ENCODE data around the gene KNDC1.
A peak's percentile ranks its signal among the peaks of the same experiment; 100 is the strongest.
"Not testable (repeated sequence)": the region's sequence is repeated elsewhere in the genome, so short reads cannot be mapped to it uniquely, and the experiment has no call there.

KNDC1 gene

DNA sequence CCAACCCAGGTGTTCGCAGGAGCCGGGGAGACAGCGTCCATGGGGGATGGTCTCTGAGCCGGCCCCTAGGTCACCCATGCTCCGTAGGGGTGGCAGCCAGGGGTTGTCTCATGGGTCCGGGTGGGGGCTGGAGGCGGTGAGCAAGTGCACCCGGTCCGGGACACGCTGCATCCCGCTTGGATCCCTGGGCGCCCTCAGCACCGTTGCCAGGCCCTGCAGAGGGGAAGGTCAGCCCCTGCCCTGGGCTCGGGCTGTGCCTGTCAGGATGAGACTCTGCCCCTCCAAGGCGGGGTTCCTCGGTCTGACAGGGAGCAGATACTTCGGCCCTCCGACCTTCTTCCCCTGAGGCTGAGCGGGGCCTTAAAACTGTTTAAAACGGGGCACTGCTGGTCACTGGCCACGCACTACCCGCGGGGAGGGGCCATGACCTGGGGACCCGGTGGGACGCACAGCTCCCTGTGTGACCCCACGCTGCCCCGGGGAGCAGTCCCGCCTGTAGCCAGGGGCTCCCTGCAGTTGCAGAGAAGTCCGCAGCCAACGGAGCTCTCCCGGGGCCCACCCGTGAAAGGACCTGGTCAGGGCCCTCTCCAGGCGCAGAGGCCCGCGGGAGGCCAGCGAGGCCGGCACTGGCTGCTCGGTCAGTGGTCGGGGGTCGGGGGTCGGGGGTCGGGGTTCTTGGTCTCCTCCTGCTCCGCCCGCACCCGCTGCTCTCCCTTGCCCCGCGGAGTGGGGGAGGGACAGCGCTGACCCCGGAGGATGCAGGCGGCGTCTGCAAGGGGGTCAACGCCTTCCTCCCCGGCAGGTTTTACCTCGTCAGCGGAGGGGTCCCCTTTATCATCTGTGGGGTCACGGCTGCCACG lies 33.4 kb upstream of the KNDC1 start:
- no peak for DNase-seq (ENCODE audit: insufficient read length, low spot score)
- no peak for FAIRE-seq

DNA sequence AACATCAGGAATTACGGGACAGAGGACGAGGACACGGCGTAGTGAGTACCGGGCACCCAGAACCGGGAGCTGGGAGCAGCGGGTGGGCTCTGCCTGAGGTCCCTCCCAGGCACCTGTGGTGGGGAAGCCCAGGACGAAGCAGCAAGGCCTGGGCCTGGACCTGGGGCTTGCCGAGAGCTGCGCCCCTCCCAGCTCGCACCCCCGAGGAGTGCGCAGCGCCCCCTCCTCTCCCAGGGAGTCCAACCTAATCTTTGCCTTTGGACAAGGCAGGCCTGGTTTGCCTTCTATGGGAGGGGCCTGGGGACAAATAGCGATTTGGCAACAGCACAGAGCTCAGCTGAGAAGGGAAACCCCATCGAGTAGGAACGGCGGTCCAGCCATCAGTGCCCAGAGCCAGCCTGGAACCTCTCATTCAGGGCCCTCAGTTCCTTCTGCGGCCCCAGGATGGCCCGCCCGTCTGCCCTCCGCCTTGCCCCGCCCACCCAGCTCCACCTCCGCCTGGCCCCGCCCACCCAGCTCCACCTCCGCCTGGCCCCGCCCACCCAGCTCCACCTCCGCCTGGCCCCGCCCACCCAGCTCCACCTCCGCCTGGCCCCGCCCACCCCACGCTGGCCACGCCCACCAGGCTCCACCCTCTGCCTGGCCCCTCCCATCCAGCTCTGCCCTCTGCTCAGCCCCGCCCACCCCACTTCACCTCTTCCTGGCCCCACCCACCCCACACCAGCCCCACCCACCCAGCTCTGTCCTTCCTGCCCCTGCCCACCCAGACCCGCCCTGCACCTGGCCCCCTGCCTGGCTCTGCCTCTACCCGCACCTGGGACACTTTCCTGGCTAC lies 32.5 kb upstream of the KNDC1 start:
- FAIRE-seq (no peak), DNase-seq (ENCODE audit: insufficient read length, low spot score) (no peak)

DNA sequence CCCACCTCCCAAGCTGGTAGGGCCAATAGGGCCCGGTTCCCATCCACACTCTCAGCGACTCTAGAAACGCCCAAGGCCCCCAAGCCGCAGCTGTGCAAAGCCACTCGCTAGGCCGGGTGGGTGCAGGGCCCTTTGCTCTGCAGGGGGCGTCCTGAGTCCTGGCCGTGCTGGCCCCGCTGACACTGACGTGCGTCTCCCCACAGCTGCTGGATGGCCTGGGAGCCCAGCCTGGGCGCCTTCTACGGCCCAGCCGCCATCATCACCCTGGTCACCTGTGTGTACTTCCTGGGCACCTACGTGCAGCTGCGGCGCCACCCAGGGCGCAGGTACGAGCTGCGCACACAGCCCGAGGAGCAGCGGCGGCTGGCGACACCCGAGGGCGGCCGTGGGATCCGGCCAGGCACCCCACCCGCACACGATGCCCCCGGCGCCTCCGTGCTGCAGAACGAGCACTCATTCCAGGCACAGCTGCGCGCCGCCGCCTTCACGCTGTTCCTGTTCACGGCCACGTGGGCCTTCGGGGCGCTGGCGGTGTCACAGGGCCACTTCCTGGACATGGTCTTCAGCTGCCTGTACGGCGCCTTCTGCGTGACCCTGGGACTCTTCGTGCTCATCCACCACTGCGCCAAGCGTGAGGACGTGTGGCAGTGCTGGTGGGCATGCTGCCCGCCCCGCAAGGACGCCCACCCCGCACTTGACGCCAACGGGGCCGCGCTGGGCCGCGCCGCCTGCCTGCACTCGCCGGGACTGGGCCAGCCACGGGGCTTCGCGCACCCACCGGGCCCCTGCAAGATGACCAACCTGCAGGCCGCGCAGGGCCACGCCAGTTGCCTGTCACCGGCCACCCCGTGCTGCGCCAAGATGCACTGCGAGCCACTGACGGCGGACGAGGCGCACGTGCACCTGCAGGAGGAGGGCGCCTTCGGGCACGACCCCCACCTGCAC lies 31.6 kb upstream of the KNDC1 start:
- FAIRE-seq (no peak), DNase-seq (ENCODE audit: insufficient read length, low spot score) (no peak)

DNA sequence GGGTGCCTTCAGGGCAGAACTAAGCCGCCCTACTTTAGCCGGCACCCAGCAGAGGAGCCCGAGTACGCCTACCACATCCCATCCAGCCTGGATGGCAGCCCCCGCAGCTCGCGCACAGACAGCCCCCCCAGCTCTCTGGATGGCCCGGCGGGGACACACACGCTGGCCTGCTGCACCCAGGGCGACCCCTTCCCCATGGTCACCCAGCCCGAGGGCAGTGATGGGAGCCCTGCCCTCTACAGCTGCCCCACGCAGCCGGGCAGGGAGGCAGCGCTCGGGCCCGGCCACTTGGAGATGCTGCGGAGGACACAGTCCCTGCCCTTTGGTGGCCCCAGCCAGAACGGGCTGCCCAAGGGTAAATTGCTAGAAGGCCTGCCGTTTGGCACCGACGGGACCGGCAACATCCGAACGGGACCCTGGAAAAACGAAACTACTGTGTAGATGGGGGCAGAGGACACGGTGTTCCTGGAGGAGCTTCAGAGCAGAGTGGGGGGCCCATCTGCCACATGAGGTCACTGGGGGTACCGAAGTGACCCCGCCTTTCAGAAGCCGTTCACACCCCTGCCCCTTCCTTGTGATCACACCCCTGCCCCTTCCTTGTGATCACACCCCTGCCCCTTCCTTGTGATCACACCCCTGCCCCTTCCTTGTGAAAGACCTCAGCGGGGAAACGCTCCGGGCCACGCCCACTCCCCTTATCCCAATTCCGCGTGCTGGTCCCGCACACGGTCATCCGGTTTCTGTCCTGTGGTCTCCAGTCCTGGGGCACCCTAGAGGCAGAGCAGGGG lies 30.8 kb upstream of the KNDC1 start:
- FAIRE-seq = no peak
- no peak for DNase-seq (ENCODE audit: insufficient read length, low spot score)

DNA sequence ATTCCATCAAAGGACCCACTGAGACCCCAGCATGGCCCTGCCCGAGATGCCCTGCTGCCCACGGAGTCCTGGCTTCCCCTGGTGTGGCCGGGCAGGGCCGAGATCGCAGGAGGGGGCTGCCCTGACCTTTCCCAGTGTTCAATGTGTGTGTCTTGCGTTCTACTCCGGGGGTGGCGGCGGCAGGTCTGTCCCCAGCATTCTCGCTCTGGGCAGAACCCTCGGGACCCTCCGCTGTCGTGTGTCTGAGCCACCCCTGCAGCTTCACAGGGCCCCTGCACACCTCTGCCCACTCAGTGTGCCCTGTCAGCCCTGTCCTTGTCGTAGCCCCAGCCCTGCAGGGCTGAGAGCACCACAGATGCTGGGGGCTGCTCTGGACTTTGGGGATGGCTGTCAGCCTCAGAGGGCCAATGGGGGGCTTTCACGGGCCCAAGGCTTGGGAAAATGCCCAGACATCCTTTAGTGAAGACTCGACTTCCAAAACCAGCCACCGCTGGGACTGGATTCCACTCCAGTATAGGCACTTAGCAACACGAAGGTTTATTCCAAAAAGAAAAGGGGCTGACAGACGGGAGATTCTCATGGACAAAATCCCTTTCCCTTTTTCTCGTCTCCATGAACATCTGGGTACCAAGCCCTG lies 30.0 kb upstream of the KNDC1 start:
- no peak for DNase-seq (ENCODE audit: insufficient read length, low spot score)
- no peak for FAIRE-seq

DNA sequence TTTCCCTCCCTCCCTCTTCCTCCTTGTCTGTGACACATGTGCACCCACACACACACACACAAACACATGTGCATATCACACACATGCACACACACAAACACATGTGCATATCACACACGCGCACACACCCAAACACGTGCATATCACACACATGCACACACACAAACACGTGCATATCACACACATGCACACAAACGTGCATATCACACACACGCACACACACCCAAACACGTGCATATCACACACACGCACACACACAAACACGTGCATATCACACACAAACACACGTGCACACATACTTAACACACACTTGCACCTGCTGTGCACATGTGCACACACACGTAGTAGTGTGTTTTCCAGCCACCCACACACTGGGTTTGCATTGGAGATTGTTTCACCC lies 29.4 kb upstream of the KNDC1 start:
- FAIRE-seq = peak; percentile 54
- DNase-seq (ENCODE audit: insufficient read length, low spot score) = no peak

DNA sequence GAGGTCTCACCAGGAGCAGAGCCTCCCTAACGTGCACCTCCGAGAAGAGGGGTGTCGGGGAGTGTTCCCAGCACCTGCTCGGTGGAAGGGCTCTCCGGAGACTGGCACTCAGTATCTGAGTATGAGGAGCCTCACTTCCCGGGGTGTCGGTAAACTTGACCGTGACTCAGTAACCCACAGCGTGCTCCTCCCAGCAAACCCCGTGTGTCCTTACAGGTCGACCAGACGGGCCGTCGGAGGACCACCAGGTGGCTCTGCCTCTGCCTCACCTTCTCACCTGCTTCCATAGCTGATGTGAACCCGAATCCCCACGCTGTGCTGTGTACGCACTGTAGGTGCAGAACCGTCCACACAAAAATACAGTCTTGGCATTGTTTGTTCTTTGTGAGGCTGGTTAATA lies 29.0 kb upstream of the KNDC1 start:
- no peak for FAIRE-seq

DNA sequence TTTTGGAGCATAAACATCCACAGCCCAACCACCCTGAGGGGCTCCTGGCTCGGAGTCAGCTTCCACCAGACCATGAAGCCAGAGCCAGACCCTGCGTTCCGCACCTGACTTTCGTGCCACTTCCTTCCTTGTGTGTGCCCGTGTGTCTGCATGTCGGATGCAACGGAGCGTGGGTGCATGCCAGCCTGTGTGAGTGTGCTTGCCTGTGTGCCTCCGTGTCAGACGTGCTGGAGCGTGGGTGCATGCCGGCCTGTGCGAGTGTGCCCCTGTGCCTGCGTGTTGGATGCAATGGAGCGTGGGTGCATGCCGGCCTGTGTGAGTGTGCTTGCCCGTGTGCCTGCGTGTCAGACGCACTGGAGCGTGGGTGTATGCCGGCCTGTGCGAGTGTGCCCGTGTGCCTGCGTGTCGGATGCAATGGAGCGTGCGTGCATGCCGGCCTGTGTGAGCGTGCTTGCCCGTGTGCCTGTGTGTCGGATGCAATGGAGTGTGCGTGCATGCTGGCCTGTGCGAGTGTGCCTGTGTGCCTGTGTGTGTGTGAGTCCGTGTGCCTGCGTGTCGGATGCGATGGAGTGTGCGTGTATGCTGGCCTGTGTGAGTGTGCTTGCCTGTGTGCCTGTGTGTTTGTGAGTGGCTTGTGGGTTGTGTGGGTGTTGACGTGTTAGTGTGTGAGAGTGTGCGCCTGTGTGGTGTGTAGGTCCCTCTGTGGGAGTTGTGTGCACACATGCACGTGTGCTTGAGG lies 28.1 kb upstream of the KNDC1 start:
- DNase-seq (ENCODE audit: insufficient read length, low spot score) (no peak), FAIRE-seq (no peak)

More for the DNA sequence above, 29.0 kb upstream of the KNDC1 start:
- DNase-seq (ENCODE audit: insufficient read length, low spot score) = no peak

DNA sequence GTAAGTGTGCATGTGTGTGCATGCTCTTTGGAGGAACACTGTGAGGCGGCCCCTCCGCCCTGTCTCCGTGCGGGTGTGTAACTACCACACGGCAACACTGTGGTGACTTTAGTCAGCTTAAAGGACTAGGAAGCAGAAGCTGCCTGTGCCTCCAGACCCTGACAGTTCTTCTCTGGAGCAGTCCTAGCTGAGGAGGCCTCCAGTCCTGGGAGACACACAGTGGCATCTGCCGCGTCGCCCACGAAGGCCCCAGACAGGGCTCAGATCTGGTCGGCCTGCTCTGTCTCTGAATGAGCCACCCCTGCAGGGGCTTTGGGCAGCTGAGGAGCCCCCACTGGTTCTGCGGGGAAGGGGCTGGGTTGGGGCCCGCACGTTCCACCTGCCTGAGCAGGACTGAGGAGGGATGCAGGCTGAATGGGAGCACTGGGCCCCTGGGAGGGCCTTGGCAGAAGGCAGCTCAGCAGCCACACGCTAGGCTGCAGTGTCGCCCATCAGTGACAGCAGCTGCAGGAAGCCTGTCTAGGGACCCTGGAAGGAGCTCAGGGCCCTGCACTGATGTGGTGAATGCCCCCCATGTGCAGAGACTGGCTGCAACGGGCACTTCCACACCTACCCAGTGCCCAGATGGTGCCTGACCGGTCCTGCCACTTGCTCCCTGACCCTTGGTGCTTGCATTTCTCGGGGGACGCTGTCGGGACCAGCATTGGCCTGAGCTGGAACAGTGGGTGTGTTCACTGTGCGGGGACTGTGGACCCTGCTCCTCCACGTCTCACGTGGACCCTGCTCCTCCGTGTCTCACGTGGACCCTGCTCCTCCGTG lies 27.3 kb upstream of the KNDC1 start:
- no peak for FAIRE-seq

DNA sequence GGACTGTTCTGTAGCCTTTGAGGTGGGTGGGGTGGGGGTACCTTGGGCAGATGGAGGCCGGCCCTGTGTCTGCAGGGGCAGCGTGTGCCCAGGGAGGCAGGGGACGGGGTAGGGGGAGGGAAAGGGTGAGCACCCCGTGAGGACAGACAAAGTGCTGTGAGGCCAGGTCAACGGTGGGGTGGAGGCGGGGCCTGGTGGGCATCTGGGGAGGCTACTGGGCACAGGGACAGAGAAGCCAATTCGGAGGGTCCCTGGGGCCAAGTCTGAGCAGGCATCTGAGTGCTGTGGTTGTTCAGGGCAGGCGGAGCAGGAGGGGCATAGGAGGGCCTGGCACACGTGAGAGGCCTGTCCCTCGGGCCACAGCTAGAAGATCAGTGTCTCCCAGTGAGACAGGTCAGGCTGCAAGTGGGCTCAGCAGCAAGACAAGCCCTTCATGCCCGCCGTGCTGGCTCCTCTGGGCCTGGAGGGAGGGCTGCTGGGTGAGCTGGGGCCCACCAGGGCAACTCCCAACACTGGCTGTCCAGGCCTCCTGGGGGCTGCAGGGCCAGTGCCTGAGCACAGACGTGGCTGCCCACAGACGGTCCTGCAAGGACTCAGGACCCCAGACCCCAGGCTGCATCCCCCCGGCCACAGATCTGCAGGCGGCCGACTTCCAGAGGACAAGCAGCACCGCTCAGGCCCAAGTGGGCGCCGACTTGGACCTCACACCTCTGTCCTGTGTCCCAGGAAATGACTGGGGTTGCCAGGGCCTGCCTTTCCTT lies 26.4 kb upstream of the KNDC1 start:
- FAIRE-seq = no peak
- no peak for DNase-seq (ENCODE audit: insufficient read length, low spot score)

More for the DNA sequence above, 27.3 kb upstream of the KNDC1 start:
- no peak for DNase-seq (ENCODE audit: insufficient read length, low spot score)

DNA sequence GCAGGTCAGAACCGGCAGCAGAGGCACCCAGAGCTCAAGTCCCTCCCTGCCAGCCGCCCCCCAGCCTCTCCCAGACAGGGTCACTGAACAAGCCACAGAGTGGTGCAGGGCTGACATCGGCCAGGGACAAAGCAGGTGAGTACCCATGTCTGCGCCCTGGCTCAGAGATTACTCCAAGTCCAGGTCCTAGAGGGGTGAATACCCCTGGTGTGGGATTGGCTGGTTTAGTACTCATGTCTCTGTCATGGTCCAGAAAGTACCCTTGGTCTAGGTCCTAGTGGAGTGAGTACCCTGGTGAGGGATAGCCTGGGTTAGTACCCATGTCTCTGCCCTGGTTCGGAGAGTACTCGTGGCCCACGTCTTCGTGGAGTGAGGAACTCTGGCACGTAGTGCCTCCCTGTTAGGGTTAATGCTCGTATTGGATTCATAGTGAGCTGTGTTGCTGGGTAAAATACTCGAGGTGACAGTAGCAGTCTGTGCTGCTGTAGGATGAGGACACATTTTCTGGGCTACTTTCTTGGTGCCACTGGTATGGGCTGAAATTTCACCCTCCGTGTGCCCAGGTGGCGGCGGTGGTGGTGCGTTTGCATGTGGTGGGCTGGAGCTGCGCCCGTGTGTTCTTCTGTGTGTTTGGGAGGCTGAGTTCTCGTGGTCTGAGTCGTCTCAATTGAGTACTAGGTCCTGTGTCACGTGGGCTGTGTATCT lies 25.5 kb upstream of the KNDC1 start:
- DNase-seq (ENCODE audit: insufficient read length, low spot score) = no peak
- FAIRE-seq = no peak

DNA sequence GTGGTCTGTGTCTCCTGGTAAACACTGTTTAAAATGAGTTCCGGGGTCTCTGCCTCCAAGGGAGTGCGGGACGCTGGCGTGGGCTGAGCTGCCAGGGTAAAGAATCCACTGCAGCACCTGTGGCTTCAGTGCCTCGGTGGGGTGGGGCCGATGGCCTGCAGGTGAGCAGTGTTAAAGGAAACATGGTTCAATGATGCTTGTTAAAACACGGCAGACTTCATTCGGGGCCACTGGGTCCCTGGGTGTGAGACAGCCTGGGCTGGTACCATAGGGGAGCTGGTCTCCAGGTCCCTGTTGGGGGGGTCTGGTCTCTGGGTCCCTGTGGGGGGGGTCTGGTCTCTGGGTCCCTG lies 24.9 kb upstream of the KNDC1 start:
- DNase-seq (ENCODE audit: insufficient read length, low spot score) (no peak), FAIRE-seq (no peak)

DNA sequence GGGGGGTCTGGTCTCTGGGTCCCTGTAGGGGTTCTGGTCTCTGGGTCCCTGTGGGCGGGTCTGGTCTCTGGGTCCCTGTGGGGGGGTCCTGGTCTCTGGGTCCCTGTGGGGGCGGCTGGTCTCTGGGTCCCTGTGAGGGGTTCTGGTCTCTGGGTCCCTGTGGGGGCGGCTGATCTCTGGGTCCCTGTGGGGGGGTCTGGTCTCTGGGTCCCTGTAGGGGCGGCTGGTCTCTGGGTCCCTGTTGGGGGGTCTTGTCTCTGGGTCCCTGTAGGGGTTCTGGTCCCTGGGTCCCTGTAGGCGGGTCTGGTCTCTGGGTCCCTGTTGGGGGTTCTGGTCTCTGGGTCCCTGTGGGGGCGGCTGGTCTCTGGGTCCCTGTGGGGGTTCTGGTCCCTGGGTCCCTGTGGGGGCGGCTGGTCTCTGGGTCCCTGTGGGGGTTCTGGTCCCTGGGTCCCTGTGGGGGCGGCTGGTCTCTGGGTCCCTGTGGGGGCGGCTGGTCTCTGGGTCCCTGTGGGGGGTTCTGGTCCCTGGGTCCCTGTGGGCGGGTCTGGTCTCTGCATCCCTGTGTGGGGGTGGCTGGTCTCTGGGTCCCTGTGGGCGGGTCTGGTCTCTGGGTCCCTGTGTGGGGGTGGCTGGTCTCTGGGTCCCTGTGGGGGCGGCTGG lies 22.4 kb upstream of the KNDC1 start:
- not testable (repeated sequence) for FAIRE-seq; DNase-seq (ENCODE audit: insufficient read length, low spot score)

DNA sequence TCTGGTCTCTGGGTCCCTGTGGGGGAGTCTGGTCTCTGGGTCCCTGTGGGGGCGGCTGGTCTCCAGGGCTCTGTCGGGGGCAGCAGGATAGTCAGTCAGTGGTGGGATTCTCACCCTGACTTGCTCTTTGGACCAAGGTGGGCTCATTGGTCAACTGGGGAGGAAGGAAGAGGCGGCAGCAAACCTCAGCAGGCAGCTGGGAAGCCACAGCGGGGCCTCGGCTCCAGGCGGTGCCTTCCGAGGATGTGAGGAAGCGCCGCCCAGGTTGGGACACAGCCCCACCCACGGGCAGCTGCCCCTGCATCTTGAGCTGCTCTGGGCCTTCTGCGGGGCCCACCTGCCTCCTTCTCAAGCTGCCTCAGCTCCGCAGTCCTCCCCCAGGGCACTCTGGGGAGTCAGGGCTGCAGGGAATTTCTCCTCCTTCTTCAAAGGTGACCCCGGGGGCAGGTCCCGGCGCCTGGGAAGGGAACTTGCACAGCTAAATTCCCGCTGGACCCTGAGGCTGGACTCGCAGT lies 20.4 kb upstream of the KNDC1 start:
- DNase-seq (ENCODE audit: insufficient read length, low spot score) = no peak
- FAIRE-seq = no peak

DNA sequence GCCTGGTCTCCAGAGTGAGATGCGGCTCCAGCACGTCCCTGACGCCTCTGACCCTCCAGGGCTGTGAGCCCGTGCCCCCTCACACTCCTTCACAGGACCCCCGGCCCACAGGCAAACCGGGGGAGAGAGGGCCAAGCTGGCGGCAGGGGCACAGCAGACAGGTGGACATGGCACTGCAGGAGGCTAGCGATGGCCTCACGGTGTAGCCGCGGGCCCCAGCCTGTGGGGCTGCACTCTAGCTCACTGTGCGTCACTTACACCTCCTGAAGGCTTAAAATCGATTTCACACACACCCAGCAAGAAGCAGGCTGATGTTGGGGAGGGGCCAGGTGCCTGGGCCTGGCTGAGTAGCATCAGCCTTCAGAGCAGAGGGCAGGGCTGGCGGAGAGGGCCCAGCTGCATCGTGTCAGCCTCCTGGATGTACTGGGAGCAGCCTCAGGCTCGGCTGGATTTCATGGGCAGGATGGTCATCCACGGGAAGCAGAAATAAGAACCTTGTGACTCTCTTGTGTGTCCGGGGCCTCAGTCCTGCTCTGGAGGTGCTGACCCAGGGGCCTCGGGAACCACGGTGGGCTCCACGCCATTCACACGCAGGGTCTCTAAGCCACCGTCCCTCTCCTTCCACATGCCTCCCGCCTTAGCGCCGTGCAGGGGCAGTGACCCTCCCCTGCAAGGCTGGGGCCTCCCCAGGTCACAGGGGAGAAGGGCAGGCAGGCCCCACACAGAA lies 19.4 kb upstream of the KNDC1 start:
- no peak for FAIRE-seq
- no peak for DNase-seq (ENCODE audit: insufficient read length, low spot score)

All from HTR-8/SVneo (cell line).